Caki2 (cell line): ENCODE data around the gene CNPPD1. TPM values are rescaled to one million over a fixed set of nuclear protein-coding genes. Genes with fewer than 3 reads are reported as not detected.
"Not testable (repeated sequence)": the region's sequence is repeated elsewhere in the genome, so short reads cannot be mapped to it uniquely, and the experiment has no call there.

Experiments
- DNase-seq: peaks from one replicate; pipeline ENCODE4 v3.0.0-alpha.2; 2015; ENCODE audit warnings: low read depth
- in situ Hi-C: cut with HindIII; loops from 2 replicates; pipeline ENCODE4 v1.10.0; 2016; ENCODE audit warnings: low sequenced_read_pairs, low pct_unique_long_range_greater_than_20kb, mixed read lengths
- total RNA-seq: library from RNA; depleted of rRNA; stranded (reverse); fragments of >200 nt; shearing (Covaris generic); gene quantifications from 2 replicates; pipeline ENCODE4 v1.2.3, GENCODE V29; 2014; ENCODE audit warnings: low replicate concordance

CNPPD1 gene
- total RNA-seq, 1 experiment from 2014 or later = 28.9 TPM

GRCh38 chr2:219210196-219210885 is 33.6 kb upstream of the CNPPD1 start:
- DNase-seq = no peak
- in situ Hi-C loops = no loop called here

GRCh38 chr2:219209236-219210195 is 32.8 kb upstream of the CNPPD1 start:
- no peak for DNase-seq
- in situ Hi-C loops = no loop called here

- no peak for DNase-seq
- in situ Hi-C loops = no loop called here
Observed at GRCh38 chr2:219207884-219208740, 31.4 kb upstream of the CNPPD1 start.

GRCh38 chr2:219207134-219207883 is 30.6 kb upstream of the CNPPD1 start:
- in situ Hi-C loops = no loop called here
- DNase-seq = no peak

- peak; percentile 92 for DNase-seq
- in situ Hi-C loops = no loop called here
Observed at GRCh38 chr2:219206328-219207133, 29.8 kb upstream of the CNPPD1 start, which contains the start of gene ZFAND2B. Gene ZFAND2B (plus strand): TSS chr2:219206782. CDS start chr2:219206988, 206 bp downstream.

- in situ Hi-C loops = no loop called here
- DNase-seq = no peak
Observed at GRCh38 chr2:219205981-219206327, 29.2 kb upstream of the CNPPD1 start.

- DNase-seq = no peak
- in situ Hi-C loops = no loop called here
Observed at GRCh38 chr2:219205165-219205538, 28.4 kb upstream of the CNPPD1 start.

- DNase-seq = no peak
- in situ Hi-C loops = no loop called here
Observed at GRCh38 chr2:219204425-219205164, 27.9 kb upstream of the CNPPD1 start.

GRCh38 chr2:219201331-219201730 is 24.6 kb upstream of the CNPPD1 start:
- in situ Hi-C loops, DNase-seq: not testable (repeated sequence)

GRCh38 chr2:219200502-219201326 is 24.0 kb upstream of the CNPPD1 start:
- DNase-seq, in situ Hi-C loops: not testable (repeated sequence)

- in situ Hi-C loops = no loop called here
- no peak for DNase-seq
Observed at GRCh38 chr2:219199470-219200211, 22.9 kb upstream of the CNPPD1 start.

- in situ Hi-C loops = no loop called here
Observed at GRCh38 chr2:219198974-219199373, 22.2 kb upstream of the CNPPD1 start.

GRCh38 chr2:219197388-219197787 is 20.7 kb upstream of the CNPPD1 start:
- in situ Hi-C loops = no loop called here
- no peak for DNase-seq

More at GRCh38 chr2:219198974-219199373, 22.2 kb upstream of the CNPPD1 start:
- no peak for DNase-seq

- in situ Hi-C loops = no loop called here
- DNase-seq = no peak
Observed at GRCh38 chr2:219186754-219187456, 10.2 kb upstream of the CNPPD1 start.
